ENCODE measurements around the gene ME3. TPM values are rescaled to one million over a fixed set of nuclear protein-coding genes. Genes with fewer than 3 reads are reported as not detected.

The ME3 gene
- total RNA-seq, 1 experiment from 2014 or later, result 0.30 TPM

GRCh38 chr11:86624366-86624765 lies 48.0 kb downstream of the ME3 start:
- Histone ChIP-seq H3K27ac (ENCODE audit: low read depth, low read length) (no peak overlapping the region), H3K9ac (ENCODE audit: low read length) (no peak overlapping the region), H4K20me1 (ENCODE audit: insufficient read depth) (no peaks in the 10 kb centered on the region), H3K27me3 (ENCODE audit: insufficient read depth, low read length) (no peaks in the 10 kb centered on the region), H3K36me3 (ENCODE audit: control insufficient read depth in 1 of 2, insufficient read depth in 2 of 2, low read length in 2 of 2) (no peaks in the 10 kb centered on the region), H3K79me2 (ENCODE audit: insufficient read depth, low read length) (no peaks in the 10 kb centered on the region), H3K4me2 (ENCODE audit: low read length) (no peak overlapping the region), H2AFZ (ENCODE audit: low read depth, low read length, poor library complexity, severe bottlenecking) (no peak overlapping the region), H3K4me3 (replicated peaks in 1 of 2; ENCODE audit: low read depth in 1 of 2, low read length in 2 of 2) (no peak overlapping the region), H3K9me2 (ENCODE audit: insufficient read depth) (no peaks in the 10 kb centered on the region), H3K9me3 (ENCODE audit: control insufficient read depth in 1 of 2, insufficient read depth in 1 of 2, low read depth in 1 of 2, low read length in 2 of 2) (no peaks in the 10 kb centered on the region), H3K4me1 (ENCODE audit: control insufficient read depth in 1 of 2, insufficient read depth in 2 of 2, low read length in 2 of 2) (no peaks in the 10 kb centered on the region)
- no peak for ATAC-seq
- TF ChIP-seq MAX (IDR thresholded peaks at IDR 0.05) (no peak), JUND (IDR thresholded peaks at IDR 0.05) (no peak), ELF1 (IDR thresholded peaks at IDR 0.05; ENCODE audit: borderline replicate concordance, low read depth) (no peak), ZBTB33 (IDR thresholded peaks at IDR 0.05; ENCODE audit: extremely low read depth, insufficient replicate concordance, low read length) (no peak)
- DNase-seq (ENCODE audit: low read depth, low spot score), result no peak
- POLR2A ChIA-PET, result no interaction called here
- CTCF ChIA-PET, result no interaction called here
- BruUV-seq (replicated peaks), result no TSS peak
- RAD21 ChIA-PET (ENCODE audit: low non-redundant PET in 1 of 2, low total read pairs in 2 of 2, uncharacterized antibody in 2 of 2, unreplicated experiment in 2 of 2), result no interaction called here
- intact Hi-C loops (cut with micrococcal nuclease), result no loop called here

GRCh38 chr11:86623736-86624135 lies 48.7 kb downstream of the ME3 start:
- intact Hi-C loops (cut with micrococcal nuclease), result no loop called here
- Histone ChIP-seq H3K9ac (ENCODE audit: low read length) (no peak overlapping the region), H3K27ac (ENCODE audit: low read depth, low read length) (no peak overlapping the region), H3K36me3 (ENCODE audit: control insufficient read depth in 1 of 2, insufficient read depth in 2 of 2, low read length in 2 of 2) (no peaks in the 10 kb centered on the region), H3K4me2 (ENCODE audit: low read length) (no peak overlapping the region), H3K9me2 (ENCODE audit: insufficient read depth) (no peaks in the 10 kb centered on the region), H3K79me2 (ENCODE audit: insufficient read depth, low read length) (no peaks in the 10 kb centered on the region), H2AFZ (ENCODE audit: low read depth, low read length, poor library complexity, severe bottlenecking) (no peak overlapping the region), H4K20me1 (ENCODE audit: insufficient read depth) (no peaks in the 10 kb centered on the region), H3K4me3 (replicated peaks in 1 of 2; ENCODE audit: low read depth in 1 of 2, low read length in 2 of 2) (no peak overlapping the region), H3K9me3 (ENCODE audit: control insufficient read depth in 1 of 2, insufficient read depth in 1 of 2, low read depth in 1 of 2, low read length in 2 of 2) (no peaks in the 10 kb centered on the region), H3K4me1 (ENCODE audit: control insufficient read depth in 1 of 2, insufficient read depth in 2 of 2, low read length in 2 of 2) (no peaks in the 10 kb centered on the region), H3K27me3 (ENCODE audit: insufficient read depth, low read length) (no peaks in the 10 kb centered on the region)
- ChIA-PET POLR2A (no interaction called here), RAD21 (ENCODE audit: low non-redundant PET in 1 of 2, low total read pairs in 2 of 2, uncharacterized antibody in 2 of 2, unreplicated experiment in 2 of 2) (no interaction called here), CTCF (no interaction called here)
- ATAC-seq (no peak), DNase-seq (ENCODE audit: low read depth, low spot score) (no peak)
- BruUV-seq (replicated peaks), result no TSS peak
- TF ChIP-seq SRF (IDR thresholded peaks at IDR 0.05; ENCODE audit: low read depth), result no peak
- no peak for TF ChIP-seq SIN3A (IDR thresholded peaks at IDR 0.05; ENCODE audit: low read depth)
- TF ChIP-seq RAD21 (IDR thresholded peaks at IDR 0.05; ENCODE audit: low read depth), result no peak
- no peak for TF ChIP-seq FOSL1 (IDR thresholded peaks at IDR 0.05; ENCODE audit: low read depth)
- no peak for TF ChIP-seq EGR1 (IDR thresholded peaks at IDR 0.05; ENCODE audit: low read depth)
- no peak for TF ChIP-seq SP1 (IDR thresholded peaks at IDR 0.05; ENCODE audit: low read depth)
- no peak for TF ChIP-seq POLR2A (IDR thresholded peaks at IDR 0.05; ENCODE audit: borderline replicate concordance, extremely low read depth, insufficient read depth, insufficient read length)

All from HCT116 (cell line).